GM12878 (cell line): ENCODE measurements around the gene ABCA4. TPM values are rescaled to one million over a fixed set of nuclear protein-coding genes. Genes with fewer than 3 reads are reported as not detected.

Experiments used
- CBFB ChIP-seq: IDR thresholded peaks from 2 replicates; pipeline ENCODE4 v1.6.1; 2016; ENCODE audit warnings: antibody characterized with exemption, low read depth
- CREB1 ChIP-seq: IDR thresholded peaks from 2 replicates; pipeline ENCODE4 v1.6.1; 2012; ENCODE audit warnings: low read depth, mild to moderate bottlenecking, inconsistent platforms
- CREM ChIP-seq: IDR thresholded peaks from 2 replicates; pipeline ENCODE4 v1.6.1; 2014; ENCODE audit warnings: antibody characterized with exemption, low read depth
- FOS ChIP-seq: IDR thresholded peaks from 3 replicates; pipeline ENCODE4 v1.6.1; 2011; ENCODE audit warnings: borderline replicate concordance; ENCODE audit not compliant: insufficient read length; ENCODE audit errors: extremely low read depth
- IKZF2 ChIP-seq, 2 experiments: fragments of 450-650 bp; IDR thresholded peaks; 2 replicates each; pipeline ENCODE4 v1.6.1; 2017; ENCODE audit warnings: mild to moderate bottlenecking in 2 of 2, moderate library complexity in 2 of 2
- IRF4 ChIP-seq: IDR thresholded peaks from 2 replicates; pipeline ENCODE4 v1.6.1; 2011; ENCODE audit warnings: low read depth, low read length
- NR2C1 ChIP-seq: fragments of 450-650 bp; IDR thresholded peaks from 2 replicates; pipeline ENCODE4 v1.6.1; 2017; ENCODE audit warnings: antibody characterized with exemption, mild to moderate bottlenecking, moderate library complexity
- NRF1 ChIP-seq: conservative IDR thresholded peaks from 2 replicates; pipeline ENCODE4 v1.6.1; 2011; ENCODE audit warnings: mild to moderate bottlenecking, low read depth, low read length, improper control_type of control experiment
- RAD21 ChIP-seq: IDR thresholded peaks from 2 replicates; pipeline ENCODE4 v1.6.1; 2011; ENCODE audit warnings: mild to moderate bottlenecking, low read depth, low read length, moderate library complexity; ENCODE audit not compliant: insufficient read depth
- SMAD5 ChIP-seq: IDR thresholded peaks from 2 replicates; pipeline ENCODE4 v1.6.1; 2016; ENCODE audit warnings: antibody characterized with exemption, low read depth
- SMC3 ChIP-seq: IDR thresholded peaks from 2 replicates; pipeline ENCODE4 v1.6.1; 2011; ENCODE audit warnings: low read length, improper control_type of control experiment, borderline replicate concordance
- ZNF217 ChIP-seq: fragments of 450-650 bp; IDR thresholded peaks from 2 replicates; pipeline ENCODE4 v1.6.1; 2017; ENCODE audit warnings: antibody characterized with exemption, mild to moderate bottlenecking
- polyA plus RNA-seq, 11 experiments: library from polyadenylated mRNA; depleted of rRNA in 4 of 11; unstranded in 6 of 11; stranded (reverse) in 5 of 11; fragments of >200 nt; fragmentation: Nextera tagmentation in 4 of 11; fragmentation: Illumina TruSeq in 1 of 11; extraction: Ambion mirVana in 4 of 11; extraction: Trizol in 1 of 11; gene quantifications; 1 replicate in 1 of 11; 2 replicates in 10 of 11; pipeline versions ENCODE4 v1.2.1 to v1.2.3, GENCODE V29; 2011 to 2016; ENCODE audit warnings: inconsistent platforms in 2 of 11, missing spikeins in 2 of 11, low read depth in 1 of 11
- total RNA-seq, 4 experiments: library from RNA; depleted of rRNA in 3 of 4; stranded (reverse); fragments of >200 nt in 3 of 4; fragmentation: Illumina TruSeq in 1 of 4; extraction: Trizol in 1 of 4; gene quantifications; 2 replicates each; pipeline versions ENCODE4 v1.2.1 to v1.2.3, GENCODE V29; 2013 to 2021
- TF ChIP-seq, protein P1 (sequence below): IDR thresholded peaks from 2 replicates; pipeline ENCODE4 v1.6.1; 2012; ENCODE audit warnings: low read length, inconsistent platforms
- TF ChIP-seq, protein P2 (sequence below): fragments of 450-650 bp; IDR thresholded peaks from 2 replicates; pipeline ENCODE4 v1.6.1; 2017; ENCODE audit warnings: antibody characterized with exemption, mild to moderate bottlenecking, moderate library complexity
- TF ChIP-seq, protein P3 (sequence below): fragments of 450-650 bp; IDR thresholded peaks from 2 replicates; pipeline ENCODE4 v1.6.1; 2017; ENCODE audit warnings: borderline replicate concordance

The ABCA4 gene
- total and polyA plus RNA-seq, 10 of the 15 experiments (the other 5 are each of a cell fraction or from before 2014, with no cell fraction given), result 0.03 to 0.28 (median 0.11) TPM; not detected in 3

DNA sequence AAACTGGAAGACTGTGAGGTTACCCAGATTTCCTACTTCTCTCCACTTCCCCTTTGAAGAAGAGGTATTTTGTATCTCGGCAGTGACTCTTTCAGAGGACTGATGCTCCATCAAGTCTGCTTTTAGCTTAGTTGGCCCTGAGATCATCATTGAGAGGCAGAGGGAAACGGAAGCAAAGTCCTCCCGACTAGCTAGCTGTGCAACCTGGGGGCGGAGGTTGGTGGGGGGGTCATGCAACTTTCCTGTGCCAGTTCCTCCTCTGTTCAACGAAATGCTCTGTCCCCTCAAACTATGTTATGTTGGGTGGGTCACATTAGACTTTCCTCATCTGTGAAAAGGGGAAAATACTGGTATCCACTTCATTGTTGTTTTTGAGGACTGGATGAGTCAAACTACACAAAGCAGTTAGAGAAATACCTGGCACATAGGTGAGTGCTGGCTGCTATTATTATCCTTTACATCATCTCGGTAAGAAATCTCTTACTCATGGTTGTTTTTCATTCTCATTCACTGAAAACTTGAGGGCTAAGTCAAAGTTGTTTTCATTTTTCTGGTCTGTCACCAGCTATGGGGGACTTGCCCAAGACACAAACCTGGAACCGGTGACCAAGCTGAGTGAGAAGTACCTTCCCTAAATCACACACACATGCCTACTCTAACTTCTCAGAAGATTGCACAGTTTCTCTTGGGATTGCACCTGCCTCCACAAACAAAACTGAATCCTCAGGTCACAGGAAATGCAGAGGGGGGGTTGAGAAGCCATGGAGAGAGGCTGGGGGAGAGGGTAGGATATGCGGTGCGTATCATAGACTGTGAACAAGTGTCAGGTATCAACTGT is 83.3 kb downstream of the ABCA4 start (continued):
- TF ChIP-seq IKZF2 (IDR thresholded peaks at IDR 0.05) (peak; percentile 21 to 30; a peak in 2 of 4 replicates), CREM (peak; percentile 46; the same call in 1 of the 2 replicates), CBFB (no peak), SMC3 (no peak), FOS (no peak), CREB1 (peak; percentile 26; the same call in 1 of the 2 replicates), NRF1 (no peak), RAD21 (no peak), IRF4 (no peak), ZNF217 (no peak), SMAD5 (no peak), NR2C1 (no peak)
- TF ChIP-seq, protein P1, sequence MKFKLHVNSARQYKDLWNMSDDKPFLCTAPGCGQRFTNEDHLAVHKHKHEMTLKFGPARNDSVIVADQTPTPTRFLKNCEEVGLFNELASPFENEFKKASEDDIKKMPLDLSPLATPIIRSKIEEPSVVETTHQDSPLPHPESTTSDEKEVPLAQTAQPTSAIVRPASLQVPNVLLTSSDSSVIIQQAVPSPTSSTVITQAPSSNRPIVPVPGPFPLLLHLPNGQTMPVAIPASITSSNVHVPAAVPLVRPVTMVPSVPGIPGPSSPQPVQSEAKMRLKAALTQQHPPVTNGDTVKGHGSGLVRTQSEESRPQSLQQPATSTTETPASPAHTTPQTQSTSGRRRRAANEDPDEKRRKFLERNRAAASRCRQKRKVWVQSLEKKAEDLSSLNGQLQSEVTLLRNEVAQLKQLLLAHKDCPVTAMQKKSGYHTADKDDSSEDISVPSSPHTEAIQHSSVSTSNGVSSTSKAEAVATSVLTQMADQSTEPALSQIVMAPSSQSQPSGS, result peak; percentile 58; the same call in 1 of the 2 replicates
- TF ChIP-seq, protein P2, sequence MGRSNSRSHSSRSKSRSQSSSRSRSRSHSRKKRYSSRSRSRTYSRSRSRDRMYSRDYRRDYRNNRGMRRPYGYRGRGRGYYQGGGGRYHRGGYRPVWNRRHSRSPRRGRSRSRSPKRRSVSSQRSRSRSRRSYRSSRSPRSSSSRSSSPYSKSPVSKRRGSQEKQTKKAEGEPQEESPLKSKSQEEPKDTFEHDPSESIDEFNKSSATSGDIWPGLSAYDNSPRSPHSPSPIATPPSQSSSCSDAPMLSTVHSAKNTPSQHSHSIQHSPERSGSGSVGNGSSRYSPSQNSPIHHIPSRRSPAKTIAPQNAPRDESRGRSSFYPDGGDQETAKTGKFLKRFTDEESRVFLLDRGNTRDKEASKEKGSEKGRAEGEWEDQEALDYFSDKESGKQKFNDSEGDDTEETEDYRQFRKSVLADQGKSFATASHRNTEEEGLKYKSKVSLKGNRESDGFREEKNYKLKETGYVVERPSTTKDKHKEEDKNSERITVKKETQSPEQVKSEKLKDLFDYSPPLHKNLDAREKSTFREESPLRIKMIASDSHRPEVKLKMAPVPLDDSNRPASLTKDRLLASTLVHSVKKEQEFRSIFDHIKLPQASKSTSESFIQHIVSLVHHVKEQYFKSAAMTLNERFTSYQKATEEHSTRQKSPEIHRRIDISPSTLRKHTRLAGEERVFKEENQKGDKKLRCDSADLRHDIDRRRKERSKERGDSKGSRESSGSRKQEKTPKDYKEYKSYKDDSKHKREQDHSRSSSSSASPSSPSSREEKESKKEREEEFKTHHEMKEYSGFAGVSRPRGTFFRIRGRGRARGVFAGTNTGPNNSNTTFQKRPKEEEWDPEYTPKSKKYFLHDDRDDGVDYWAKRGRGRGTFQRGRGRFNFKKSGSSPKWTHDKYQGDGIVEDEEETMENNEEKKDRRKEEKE, result no peak
- TF ChIP-seq, protein P3, sequence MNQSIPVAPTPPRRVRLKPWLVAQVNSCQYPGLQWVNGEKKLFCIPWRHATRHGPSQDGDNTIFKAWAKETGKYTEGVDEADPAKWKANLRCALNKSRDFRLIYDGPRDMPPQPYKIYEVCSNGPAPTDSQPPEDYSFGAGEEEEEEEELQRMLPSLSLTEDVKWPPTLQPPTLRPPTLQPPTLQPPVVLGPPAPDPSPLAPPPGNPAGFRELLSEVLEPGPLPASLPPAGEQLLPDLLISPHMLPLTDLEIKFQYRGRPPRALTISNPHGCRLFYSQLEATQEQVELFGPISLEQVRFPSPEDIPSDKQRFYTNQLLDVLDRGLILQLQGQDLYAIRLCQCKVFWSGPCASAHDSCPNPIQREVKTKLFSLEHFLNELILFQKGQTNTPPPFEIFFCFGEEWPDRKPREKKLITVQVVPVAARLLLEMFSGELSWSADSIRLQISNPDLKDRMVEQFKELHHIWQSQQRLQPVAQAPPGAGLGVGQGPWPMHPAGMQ, result no peak
